GM21786 (cell line): ENCODE data around the gene TTLL3.

Experiments
- ATAC-seq: cut with Tn5 transposase; IDR thresholded peaks from one replicate; pipeline ENCODE4 v1.9.1; 2021; ENCODE audit not compliant: unreplicated experiment

The TTLL3 gene

DNA sequence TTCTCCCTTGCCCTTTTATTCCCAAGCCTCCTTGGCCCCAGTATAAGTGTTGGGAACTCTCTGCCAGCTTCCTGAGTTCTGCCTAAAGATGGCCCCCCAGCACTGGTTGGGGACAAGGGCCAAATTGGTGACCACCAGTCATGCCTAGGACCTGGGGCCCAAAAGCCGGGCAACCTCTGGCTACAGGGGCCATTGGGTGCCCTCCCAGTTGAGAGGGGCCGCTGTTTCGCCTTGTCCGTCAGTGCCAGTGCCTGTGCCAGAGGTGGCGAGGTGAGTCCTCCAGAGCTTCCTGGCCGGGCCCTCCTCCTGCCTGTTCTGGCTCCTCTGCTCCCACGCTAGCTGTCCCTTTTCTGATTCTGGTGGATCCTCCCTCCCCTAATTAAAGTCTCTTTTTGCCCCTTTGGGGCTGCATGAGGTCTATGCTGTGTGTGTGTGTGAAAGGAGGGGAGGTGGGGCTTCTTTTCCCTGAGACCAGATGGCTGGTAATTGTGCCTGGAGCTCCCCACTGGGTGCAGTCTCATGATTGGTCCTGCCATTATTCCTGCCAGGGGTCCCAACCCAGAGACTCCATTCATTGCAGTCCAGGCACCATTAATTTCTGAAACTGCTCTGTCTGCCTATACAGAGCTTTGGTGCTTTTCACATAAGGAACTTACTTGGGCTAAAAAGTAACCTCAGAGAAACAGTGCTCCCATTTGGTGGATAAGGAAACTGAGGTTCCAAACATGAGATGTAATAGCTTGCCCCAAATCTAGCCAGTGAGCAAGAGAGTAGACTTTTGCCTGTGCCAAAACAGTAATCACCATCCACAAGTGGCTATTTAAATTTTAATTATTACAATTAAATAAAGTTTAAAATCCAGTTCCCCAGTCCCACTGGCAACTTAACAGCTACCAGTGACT is 3.1 kb upstream of the TTLL3 start:
- no peak for ATAC-seq

DNA sequence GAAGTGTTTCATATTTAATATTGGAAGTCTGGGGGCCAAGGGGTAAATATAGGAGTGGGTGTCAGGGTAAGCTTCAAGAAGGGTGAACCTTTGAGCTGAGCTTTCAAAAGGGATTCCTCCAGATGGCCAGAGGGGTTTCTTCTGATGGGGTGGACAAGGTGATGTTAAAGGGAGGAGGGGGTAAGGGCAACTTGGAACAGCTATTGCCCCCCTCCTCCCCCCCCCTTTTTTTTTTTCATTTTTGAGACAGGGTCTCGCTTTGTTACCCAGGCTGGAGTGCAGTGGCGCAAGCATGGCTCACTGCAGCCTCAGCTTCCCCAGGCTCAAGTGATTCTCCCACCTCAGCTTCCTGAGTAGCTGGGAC is 2.1 kb upstream of the TTLL3 start:
- ATAC-seq: no peak

- ATAC-seq: peak; percentile 58
Measured at GRCh38 chr3:9808345-9809037, 1.6 kb upstream of the TTLL3 start.

DNA sequence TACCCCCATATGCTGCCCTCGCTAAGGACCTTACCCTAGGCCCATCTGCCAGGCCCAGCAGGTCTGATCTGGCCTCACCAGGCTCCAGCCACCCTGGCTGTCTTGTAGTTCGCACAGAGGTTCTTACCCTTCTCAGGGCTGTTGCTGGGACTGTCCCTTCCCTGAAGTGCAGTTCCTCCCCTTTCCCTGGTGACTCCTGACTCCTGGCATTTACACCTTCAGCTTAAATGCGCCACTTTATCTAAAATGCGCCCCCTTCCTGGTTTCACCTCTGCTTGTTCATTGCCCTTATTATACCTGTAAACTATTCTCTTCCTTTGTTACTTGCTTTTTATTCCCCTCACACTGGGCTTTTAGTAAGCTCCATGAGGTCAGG is 835 bp upstream of the TTLL3 start:
- peak; percentile 26 for ATAC-seq

- ATAC-seq: no peak
Measured at GRCh38 chr3:9810433-9810770, 340 bp downstream of the TTLL3 start.

- no peak for ATAC-seq
Measured at GRCh38 chr3:9810846-9811245, 784 bp downstream of the TTLL3 start.

DNA sequence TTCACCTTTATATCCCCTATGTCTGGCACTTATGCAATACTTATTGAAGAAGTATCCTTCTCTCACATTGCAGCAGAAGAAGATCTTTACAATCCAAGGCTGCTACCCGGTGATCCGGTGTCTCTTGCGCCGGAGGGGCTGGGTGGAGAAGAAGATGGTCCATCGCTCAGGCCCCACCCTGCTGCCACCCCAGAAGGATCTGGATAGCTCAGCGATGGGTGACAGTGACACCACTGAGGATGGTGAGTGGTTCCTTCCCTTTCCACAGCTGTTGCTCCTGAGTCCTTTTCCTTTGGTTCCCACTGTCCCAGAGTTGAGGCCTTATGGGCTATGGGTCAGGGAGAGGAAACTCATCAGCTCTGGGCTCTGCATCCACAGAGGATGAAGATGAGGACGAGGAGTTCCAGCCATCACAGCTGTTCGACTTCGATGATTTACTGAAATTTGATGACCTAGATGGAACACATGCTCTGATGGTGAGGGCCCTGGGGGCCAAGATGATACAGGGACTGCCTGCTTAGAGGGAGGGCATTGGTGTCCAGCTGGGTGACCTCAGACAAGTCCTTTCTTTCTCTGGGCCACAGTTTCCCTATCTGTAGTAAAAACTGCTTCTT is 2.9 kb downstream of the TTLL3 start:
- ATAC-seq: no peak

GRCh38 chr3:9815986-9816385 is 5.9 kb downstream of the TTLL3 start:
- no peak for ATAC-seq

GRCh38 chr3:9817436-9817835 is 7.4 kb downstream of the TTLL3 start:
- no peak for ATAC-seq

GRCh38 chr3:9818666-9819335 is 8.7 kb downstream of the TTLL3 start:
- no peak for ATAC-seq

- no peak for ATAC-seq
Measured at GRCh38 chr3:9820543-9820942, 10.5 kb downstream of the TTLL3 start.

DNA sequence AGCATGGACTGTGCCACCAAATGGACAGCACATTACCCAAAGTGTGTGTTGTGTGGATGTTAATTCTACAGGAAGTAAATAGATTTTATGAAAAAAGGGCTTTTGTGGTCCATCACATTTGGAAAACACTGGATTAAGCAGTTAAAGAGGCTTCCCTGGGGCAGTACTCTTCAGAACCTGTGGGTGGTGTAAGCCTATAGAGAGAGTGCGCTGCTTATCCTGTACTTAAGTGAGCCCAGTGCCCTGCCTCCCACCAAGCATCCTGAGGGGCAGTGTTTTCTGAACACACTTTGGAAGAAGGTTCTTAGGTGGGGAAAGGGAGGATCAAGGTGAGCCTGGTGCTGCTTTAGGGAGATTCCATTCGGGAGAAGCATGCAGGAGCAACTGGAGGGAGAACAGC is 10.9 kb downstream of the TTLL3 start:
- no peak for ATAC-seq

- no peak for ATAC-seq
Measured at GRCh38 chr3:9825451-9826040, 15.5 kb downstream of the TTLL3 start.

DNA sequence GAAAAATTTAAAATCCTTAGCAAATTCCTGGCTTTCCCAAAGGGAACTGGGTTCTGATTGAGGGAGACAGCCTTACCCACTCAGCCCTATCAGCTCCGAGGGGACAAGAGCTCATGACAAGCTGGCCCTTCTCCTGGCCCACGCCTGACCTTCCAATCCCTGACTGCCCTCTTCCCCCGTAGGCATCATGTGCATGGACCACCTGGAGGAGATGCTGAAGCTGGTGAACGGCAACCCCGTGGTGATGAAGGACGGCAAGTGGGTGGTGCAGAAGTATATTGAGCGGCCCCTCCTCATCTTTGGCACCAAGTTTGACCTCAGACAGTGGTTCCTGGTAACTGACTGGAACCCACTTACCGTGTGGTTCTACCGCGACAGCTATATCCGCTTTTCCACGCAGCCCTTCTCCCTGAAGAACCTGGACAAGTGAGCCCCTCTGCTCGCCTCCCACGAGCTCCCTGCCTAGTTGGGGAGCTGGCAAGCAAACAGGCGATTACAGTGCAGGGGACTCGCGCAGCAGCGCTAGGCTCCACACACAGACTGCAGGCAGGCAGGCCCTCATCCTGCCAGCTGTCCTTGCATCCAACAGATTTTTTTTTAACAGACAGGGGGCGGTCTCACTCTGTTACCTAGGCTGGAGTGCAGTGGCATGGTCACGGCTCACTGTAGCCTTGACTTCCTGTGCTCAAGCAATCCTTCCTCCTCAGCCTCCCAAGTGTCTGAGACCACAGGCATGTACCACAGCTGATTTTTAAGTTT is 16.9 kb downstream of the TTLL3 start:
- no peak for ATAC-seq

DNA sequence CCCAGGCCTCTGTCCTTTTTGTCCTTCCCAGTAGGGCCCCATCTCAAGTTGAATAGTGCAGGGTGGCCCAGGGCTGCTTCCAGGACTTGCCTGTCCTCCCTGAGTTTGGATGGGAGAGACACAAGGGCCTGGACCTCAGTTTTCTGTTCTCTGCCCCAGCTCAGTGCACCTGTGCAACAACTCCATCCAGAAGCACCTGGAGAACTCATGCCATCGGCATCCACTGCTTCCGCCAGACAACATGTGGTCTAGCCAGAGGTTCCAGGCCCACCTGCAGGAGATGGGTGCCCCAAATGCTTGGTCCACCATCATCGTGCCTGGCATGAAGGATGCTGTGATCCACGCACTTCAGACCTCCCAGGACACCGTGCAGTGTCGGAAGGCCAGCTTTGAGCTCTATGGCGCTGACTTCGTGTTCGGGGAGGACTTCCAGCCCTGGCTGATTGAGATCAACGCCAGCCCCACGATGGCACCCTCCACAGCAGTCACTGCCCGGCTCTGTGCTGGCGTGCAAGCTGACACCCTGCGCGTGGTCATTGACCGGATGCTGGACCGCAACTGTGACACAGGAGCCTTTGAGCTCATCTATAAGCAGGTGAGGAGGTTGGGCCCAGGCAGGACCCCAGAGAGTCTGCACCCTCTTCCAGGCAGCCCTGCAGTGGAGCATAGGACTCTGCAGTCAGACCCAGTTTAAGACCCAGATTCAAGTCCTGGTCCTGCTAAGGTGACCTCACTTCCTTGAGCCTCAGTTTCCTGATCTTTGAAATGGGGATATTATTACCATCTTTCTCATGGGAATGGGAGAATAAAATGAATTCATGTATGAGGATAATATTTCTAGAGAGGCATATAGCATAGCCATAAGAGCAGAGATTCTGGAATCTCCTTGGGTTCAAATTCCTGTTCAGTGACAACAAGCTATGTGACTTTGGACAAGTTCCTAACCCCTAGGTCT is 19.0 kb downstream of the TTLL3 start:
- no peak for ATAC-seq

- ATAC-seq: no peak
Measured at GRCh38 chr3:9831253-9831652, 21.2 kb downstream of the TTLL3 start.

DNA sequence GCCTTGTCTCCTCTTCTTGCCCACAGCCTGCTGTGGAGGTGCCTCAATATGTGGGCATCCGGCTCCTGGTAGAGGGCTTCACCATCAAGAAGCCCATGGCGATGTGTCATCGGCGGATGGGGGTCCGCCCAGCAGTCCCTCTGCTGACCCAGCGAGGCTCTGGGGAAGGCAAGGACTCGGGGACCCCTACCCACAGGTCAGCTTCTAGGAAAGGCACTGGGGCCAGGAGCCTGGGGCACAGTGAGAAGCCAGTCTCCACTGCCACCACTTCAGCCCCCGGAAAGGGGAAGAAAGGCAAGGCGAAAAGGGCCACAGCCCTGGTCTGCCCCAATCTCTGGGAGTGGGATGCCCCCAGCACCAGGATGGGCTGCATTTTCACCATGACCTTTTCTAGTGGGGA is 23.0 kb downstream of the TTLL3 start:
- ATAC-seq: no peak

DNA sequence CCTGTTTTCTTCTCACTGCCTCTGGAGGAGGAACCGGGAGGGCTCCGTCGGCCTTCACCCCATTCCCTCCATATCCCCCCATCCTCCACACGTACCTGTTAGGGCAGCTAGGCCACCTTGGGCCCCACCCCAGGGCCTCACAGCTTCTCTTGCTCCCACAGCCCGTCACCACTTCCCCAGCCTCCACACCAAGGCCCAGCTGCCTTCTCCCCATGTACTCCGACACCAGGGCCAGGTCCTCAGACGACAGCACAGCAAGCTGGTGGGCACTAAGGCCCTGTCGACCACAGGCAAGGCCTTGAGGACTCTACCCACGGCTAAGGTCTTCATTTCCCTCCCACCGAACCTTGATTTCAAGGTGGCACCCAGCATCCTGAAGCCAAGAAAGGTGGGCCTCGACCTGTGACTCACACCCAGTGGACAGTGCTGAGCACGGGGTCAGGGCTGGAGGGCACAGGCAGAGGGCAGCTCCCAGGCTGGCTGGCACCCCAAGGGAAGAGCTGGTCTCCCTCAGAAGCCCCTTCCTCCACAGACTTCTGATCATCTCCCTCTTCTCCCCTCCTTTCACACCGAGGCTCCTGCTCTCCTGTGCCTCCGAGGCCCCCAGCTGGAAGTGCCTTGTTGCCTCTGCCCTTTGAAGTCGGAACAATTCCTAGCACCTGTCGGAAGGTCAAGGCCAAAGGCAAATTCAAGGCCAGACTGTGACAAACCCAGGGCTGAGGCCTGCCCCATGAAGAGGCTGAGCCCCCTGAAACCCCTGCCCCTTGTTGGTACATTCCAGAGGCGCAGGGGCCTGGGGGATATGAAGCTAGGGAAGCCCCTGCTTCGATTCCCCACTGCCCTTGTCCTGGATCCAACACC is 24.7 kb downstream of the TTLL3 start:
- ATAC-seq: no peak
